ENCODE data around the gene SH3GLB1. TPM values are rescaled to one million over a fixed set of nuclear protein-coding genes. Genes with fewer than 3 reads are reported as not detected.

SH3GLB1 gene
- total and polyA plus RNA-seq, 2 donors (not counting 1 experiment from before 2014, with no cell fraction given) = 13.2 to 57.3 TPM

DNA sequence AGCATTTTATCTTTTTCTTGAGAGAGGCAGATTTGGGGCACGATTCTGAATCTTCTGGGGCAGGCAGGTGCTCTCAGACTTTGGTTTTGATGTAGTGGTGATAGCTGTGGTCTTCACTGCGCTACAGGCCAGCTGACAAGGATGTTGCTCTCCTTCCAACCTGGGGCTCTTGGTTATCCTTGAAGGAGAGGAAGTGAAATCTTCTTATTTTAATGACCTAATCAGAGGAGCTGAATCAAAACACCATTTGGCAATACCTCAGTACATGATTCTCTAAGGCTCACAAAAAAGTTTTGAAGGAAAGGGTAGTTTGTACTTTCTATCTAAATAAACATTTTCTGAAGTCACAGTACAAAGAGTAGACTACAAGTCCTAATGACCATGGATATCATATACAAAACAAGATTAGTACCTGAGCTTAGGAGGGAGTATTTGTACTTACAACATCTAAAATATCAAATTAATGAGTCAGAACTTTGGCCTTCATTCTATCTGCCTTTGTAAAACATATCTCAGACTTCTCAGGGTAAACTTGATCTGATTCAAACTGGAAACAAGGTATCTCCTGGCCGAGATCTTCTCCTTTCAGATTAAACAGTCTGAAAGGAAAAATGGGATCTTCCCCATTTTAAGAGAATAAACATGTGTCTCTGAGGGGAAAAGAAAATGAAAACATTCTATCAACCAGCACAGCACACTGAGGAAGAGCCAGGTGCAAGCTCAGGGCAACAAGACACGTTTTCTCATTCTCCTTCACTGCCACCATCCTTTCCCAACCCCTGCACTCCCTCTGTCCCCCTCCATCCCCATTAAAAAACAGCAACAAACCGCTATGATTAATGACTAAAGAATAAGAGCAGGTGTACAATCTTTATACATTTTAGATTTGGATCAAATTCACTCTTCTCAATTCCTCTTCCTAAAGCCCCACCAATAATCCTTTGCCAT is 69.2 kb downstream of the SH3GLB1 start:
- no peak overlapping the region for H3K27ac Mint-ChIP-seq
- H3K9me3 ChIP-seq (ENCODE audit: control extremely low read depth in 1 of 3, control insufficient read depth in 2 of 3, insufficient read depth in 1 of 3, low read length in 2 of 3) = no peaks in the 10 kb centered on the region
- H4K20me1 ChIP-seq (ENCODE audit: control insufficient read depth, insufficient read depth, low read length, poor library complexity, severe bottlenecking) = no peaks in the 10 kb centered on the region
- no peak overlapping the region for H3K4me2 ChIP-seq (replicated peaks; ENCODE audit: low read depth, low read length, poor library complexity, severe bottlenecking)
- peaks cover 4 to 5% of the 10 kb centered on the region in 2 donors for H3K4me1 ChIP-seq (ENCODE audit: control insufficient read depth in 2 of 2, insufficient read depth in 2 of 2, low read length in 2 of 2)
- no peak for TF ChIP-seq EZH2 (IDR thresholded peaks at IDR 0.05; ENCODE audit: borderline replicate concordance, insufficient read depth, low read depth, low read length, poor library complexity, severe bottlenecking)
- TF ChIP-seq, protein P1, sequence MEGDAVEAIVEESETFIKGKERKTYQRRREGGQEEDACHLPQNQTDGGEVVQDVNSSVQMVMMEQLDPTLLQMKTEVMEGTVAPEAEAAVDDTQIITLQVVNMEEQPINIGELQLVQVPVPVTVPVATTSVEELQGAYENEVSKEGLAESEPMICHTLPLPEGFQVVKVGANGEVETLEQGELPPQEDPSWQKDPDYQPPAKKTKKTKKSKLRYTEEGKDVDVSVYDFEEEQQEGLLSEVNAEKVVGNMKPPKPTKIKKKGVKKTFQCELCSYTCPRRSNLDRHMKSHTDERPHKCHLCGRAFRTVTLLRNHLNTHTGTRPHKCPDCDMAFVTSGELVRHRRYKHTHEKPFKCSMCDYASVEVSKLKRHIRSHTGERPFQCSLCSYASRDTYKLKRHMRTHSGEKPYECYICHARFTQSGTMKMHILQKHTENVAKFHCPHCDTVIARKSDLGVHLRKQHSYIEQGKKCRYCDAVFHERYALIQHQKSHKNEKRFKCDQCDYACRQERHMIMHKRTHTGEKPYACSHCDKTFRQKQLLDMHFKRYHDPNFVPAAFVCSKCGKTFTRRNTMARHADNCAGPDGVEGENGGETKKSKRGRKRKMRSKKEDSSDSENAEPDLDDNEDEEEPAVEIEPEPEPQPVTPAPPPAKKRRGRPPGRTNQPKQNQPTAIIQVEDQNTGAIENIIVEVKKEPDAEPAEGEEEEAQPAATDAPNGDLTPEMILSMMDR (IDR thresholded peaks at IDR 0.05) = no peak
- H3K79me2 ChIP-seq (ENCODE audit: control insufficient read depth, insufficient read depth, low read length) = no peaks in the 10 kb centered on the region
- DNase-seq (no peak), ATAC-seq (ENCODE audit: low read depth) (no peak)
- H3K9me3 Mint-ChIP-seq (ENCODE audit: insufficient read depth) = no peaks in the 10 kb centered on the region
- ChIA-PET POLR2A (no interaction called here), CTCF (interaction anchor here (1.3 kb wide), 1 partner anchor 311 kb away, joined by 4 read pairs; no protein-coding TSS in a partner anchor)
- H3K27me3 ChIP-seq (replicated peaks in 1 of 4; ENCODE audit: control extremely low read depth in 1 of 4, control insufficient read depth in 3 of 4, insufficient read depth in 4 of 4, low read length in 3 of 4) = no peaks in the 10 kb centered on the region
- no peaks in the 10 kb centered on the region for H3K27me3 Mint-ChIP-seq
- intact Hi-C loops (cut with micrococcal nuclease) = no loop called here
- peaks cover 19% of the 10 kb centered on the region for H3K4me1 Mint-ChIP-seq
- peak overlapping the region; percentile 28 for H2AFZ ChIP-seq (ENCODE audit: insufficient read depth, low read depth, low read length, poor library complexity, severe bottlenecking)
- WGBS (ENCODE audit: insufficient coverage) = 50% methylated on average over 2 of the region's 5 CpGs
- no peak overlapping the region for H3K4me3 Mint-ChIP-seq
- peak overlapping the region; percentile 29 for H3K9ac ChIP-seq (ENCODE audit: low read length)
- H3K27ac ChIP-seq (ENCODE audit: low read length in 2 of 2) = no peak overlapping the region
- H3K36me3 ChIP-seq (replicated peaks in 1 of 2; ENCODE audit: control extremely low read depth in 1 of 2, control insufficient read depth in 1 of 2, extremely low read depth in 1 of 2, insufficient read depth in 2 of 2, low read length in 1 of 2) = no peaks in the 10 kb centered on the region
- no peak overlapping the region for H3K4me3 ChIP-seq (ENCODE audit: control extremely low read depth in 1 of 5, extremely low read depth in 1 of 5, insufficient read depth in 1 of 5, low read depth in 2 of 5, low read length in 4 of 5)
